ENCODE results near the gene PCDH10.

The PCDH10 gene

GRCh38 chr4:133148690-133149363, at the start of gene PCDH10:
TSS of gene PCDH10 (plus strand) at chr4:133149294. CDS start at chr4:133150141, 847 bp downstream.
- no peaks in the 10 kb centered on the region for H4K20me1 ChIP-seq (ENCODE audit: control insufficient read depth, insufficient read depth, low read depth, low read length)
- no peak within 1 kb of the TSS for H3K4me2 ChIP-seq (ENCODE audit: low read length)
- no peaks in the 10 kb centered on the region for H3K4me1 ChIP-seq (ENCODE audit: control insufficient read depth, low read length)
- H3F3A ChIP-seq (ENCODE audit: control insufficient read depth, insufficient read depth) = no peaks in the 10 kb centered on the region
- H3K27me3 ChIP-seq (ENCODE audit: control insufficient read depth, low read length) = no peaks in the 10 kb centered on the region
- H3K9me2 ChIP-seq (replicated peaks; ENCODE audit: control insufficient read depth, low read length) = no peaks in the 10 kb centered on the region
- H3K27ac ChIP-seq (ENCODE audit: low read depth, low read length) = no peak within 1 kb of the TSS
- no peaks in the 10 kb centered on the region for H3K36me3 ChIP-seq (ENCODE audit: control insufficient read depth, low read length)
- no peak within 1 kb of the TSS for H3K4me3 ChIP-seq (ENCODE audit: low read length)
- TF ChIP-seq EZH2phosphoT487 (IDR thresholded peaks at IDR 0.05; ENCODE audit: borderline replicate concordance, low read length) (no peak), CTCF (IDR thresholded peaks at IDR 0.05; ENCODE audit: low read depth, low read length, poor library complexity, severe bottlenecking) (no peak)
- no peaks in the 10 kb centered on the region for H3K79me2 ChIP-seq (ENCODE audit: control insufficient read depth, low read length)
- peaks cover 15% of the 10 kb centered on the region; the same call in 1 of the 2 replicates for H3K9me3 ChIP-seq (ENCODE audit: control insufficient read depth, insufficient read depth, low read length)

- no peak overlapping the region for H3K27ac ChIP-seq (ENCODE audit: low read depth, low read length)
- no peaks in the 10 kb centered on the region for H3F3A ChIP-seq (ENCODE audit: control insufficient read depth, insufficient read depth)
- no peak overlapping the region for H3K4me3 ChIP-seq (ENCODE audit: low read length)
- H3K9me3 ChIP-seq (ENCODE audit: control insufficient read depth, insufficient read depth, low read length) = no peaks in the 10 kb centered on the region
- H3K4me1 ChIP-seq (ENCODE audit: control insufficient read depth, low read length) = no peaks in the 10 kb centered on the region
- H3K27me3 ChIP-seq (ENCODE audit: control insufficient read depth, low read length) = no peaks in the 10 kb centered on the region
- H3K79me2 ChIP-seq (ENCODE audit: control insufficient read depth, low read length) = no peaks in the 10 kb centered on the region
- H3K9me2 ChIP-seq (replicated peaks; ENCODE audit: control insufficient read depth, low read length) = no peaks in the 10 kb centered on the region
- H3K4me2 ChIP-seq (ENCODE audit: low read length) = no peak overlapping the region
- H4K20me1 ChIP-seq (ENCODE audit: control insufficient read depth, insufficient read depth, low read depth, low read length) = no peaks in the 10 kb centered on the region
- TF ChIP-seq CTCF (IDR thresholded peaks at IDR 0.05; ENCODE audit: low read depth, low read length, poor library complexity, severe bottlenecking) (no peak), EZH2phosphoT487 (IDR thresholded peaks at IDR 0.05; ENCODE audit: borderline replicate concordance, low read length) (no peak)
- no peaks in the 10 kb centered on the region for H3K36me3 ChIP-seq (ENCODE audit: control insufficient read depth, low read length)
Observed at GRCh38 chr4:133102043-133102442, 47.1 kb upstream of the PCDH10 start.

GRCh38 chr4:133102612-133103409, 46.3 kb upstream of the PCDH10 start:
- no peaks in the 10 kb centered on the region for H3K9me3 ChIP-seq (ENCODE audit: control insufficient read depth, insufficient read depth, low read length)
- H3F3A ChIP-seq (ENCODE audit: control insufficient read depth, insufficient read depth) = no peaks in the 10 kb centered on the region
- H3K27ac ChIP-seq (ENCODE audit: low read depth, low read length) = no peak overlapping the region

More at GRCh38 chr4:133102612-133103409, 46.3 kb upstream of the PCDH10 start:
- Histone ChIP-seq H3K4me1 (ENCODE audit: control insufficient read depth, low read length) (no peaks in the 10 kb centered on the region), H3K4me2 (ENCODE audit: low read length) (no peak overlapping the region), H3K79me2 (ENCODE audit: control insufficient read depth, low read length) (no peaks in the 10 kb centered on the region), H3K27me3 (ENCODE audit: control insufficient read depth, low read length) (no peaks in the 10 kb centered on the region), H4K20me1 (ENCODE audit: control insufficient read depth, insufficient read depth, low read depth, low read length) (no peaks in the 10 kb centered on the region), H3K9me2 (replicated peaks; ENCODE audit: control insufficient read depth, low read length) (no peaks in the 10 kb centered on the region), H3K36me3 (ENCODE audit: control insufficient read depth, low read length) (no peaks in the 10 kb centered on the region), H3K4me3 (ENCODE audit: low read length) (no peak overlapping the region)
- TF ChIP-seq CTCF (IDR thresholded peaks at IDR 0.05; ENCODE audit: low read depth, low read length, poor library complexity, severe bottlenecking) = no peak
- no peak for TF ChIP-seq EZH2phosphoT487 (IDR thresholded peaks at IDR 0.05; ENCODE audit: borderline replicate concordance, low read length)
